T-cell (primary cell): ENCODE results near the gene RBM15. TPM values are rescaled to one million over a fixed set of nuclear protein-coding genes. Genes with fewer than 3 reads are reported as not detected.

Source experiments
- ATAC-seq, 4 experiments: fragments of 200-7000 bp in 3 of 4; fragments of 150-1000 bp in 1 of 4; cut with Tn5 transposase; replicated peaks in 1 of 4; 1 replicate in 3 of 4; 2 replicates in 1 of 4; pipeline ENCODE4 v1.10.0; 2021; ENCODE audit warnings: moderate library complexity in 3 of 4, mild to moderate bottlenecking in 2 of 4, moderate number of reproducible peaks in 1 of 4
- CTCF ChIA-PET, 2 donors: fragments of 300-600 bp; sonication (Branson Sonifier 250); formaldehyde crosslinking; loops; one replicate each; lab custom pipeline; 2022; ENCODE audit warnings: antibody characterized with exemption in 2 of 2; lab: Charles Lee
- POLR2A ChIA-PET, 2 donors: fragments of 300-600 bp; sonication (Branson Sonifier 250); formaldehyde crosslinking; loops; one replicate each; lab custom pipeline; 2022; ENCODE audit warnings: antibody characterized with exemption in 2 of 2; lab: Charles Lee
- DNase-seq, 35 experiments: peaks; one replicate each; pipeline versions ENCODE4 v3.0.0 to v3.0.0-alpha.2; 2013 to 2023
- H3K27ac ChIP-seq: one replicate; pipeline ENCODE4 v1.5.1; 2013; ENCODE audit warnings: low read length
- H3K27me3 ChIP-seq, 2 experiments: replicated peaks in 1 of 2; 1 replicate in 1 of 2; 2 replicates in 1 of 2; pipeline versions ENCODE4 v1.6.1 to v1.7.0; 2013; ENCODE audit warnings: low read length in 1 of 2, mixed read lengths in 1 of 2; ENCODE audit not compliant: control insufficient read depth in 2 of 2, insufficient read depth in 2 of 2; ENCODE audit errors: extremely low read depth in 1 of 2
- H3K36me3 ChIP-seq, 2 donors: 1 replicate in 1 of 2; 2 replicates in 1 of 2; pipeline versions ENCODE4 v1.6.1 to v1.7.0; 2013; ENCODE audit warnings: low read length in 1 of 2; ENCODE audit not compliant: control insufficient read depth in 2 of 2, insufficient read depth in 1 of 2; ENCODE audit errors: extremely low read depth in 1 of 2
- H3K4me1 ChIP-seq, 2 experiments: 1 replicate in 1 of 2; 2 replicates in 1 of 2; pipeline versions ENCODE4 v1.6.1 to v1.7.0; 2013; ENCODE audit warnings: low read length in 2 of 2, mixed read lengths in 1 of 2; ENCODE audit not compliant: insufficient read depth in 2 of 2, control insufficient read depth in 1 of 2; ENCODE audit errors: extremely low read depth in 1 of 2
- H3K4me3 ChIP-seq, 2 donors: 1 replicate in 1 of 2; 2 replicates in 1 of 2; pipeline versions ENCODE4 v1.5.1 to v1.7.0; 2013; ENCODE audit warnings: mild to moderate bottlenecking in 2 of 2, low read length in 1 of 2, moderate library complexity in 1 of 2; ENCODE audit not compliant: control insufficient read depth in 1 of 2; ENCODE audit errors: extremely low read depth in 1 of 2
- H3K9me3 ChIP-seq: 2 replicates; pipeline ENCODE4 v1.7.0; 2013
- H3K27ac Mint-ChIP-seq, 2 donors: one replicate each; pipeline ENCODE4 v1.8.0; 2020 to 2021; ENCODE audit warnings: mild to moderate bottlenecking in 2 of 2, mixed read lengths in 2 of 2
- H3K27me3 Mint-ChIP-seq, 2 donors: one replicate each; pipeline ENCODE4 v1.8.0; 2021 to 2022; ENCODE audit warnings: mixed read lengths in 2 of 2
- H3K36me3 Mint-ChIP-seq: one replicate; pipeline ENCODE4 v1.8.0; 2021; ENCODE audit warnings: mixed read lengths
- H3K4me1 Mint-ChIP-seq, 3 donors: one replicate each; pipeline ENCODE4 v1.8.0; 2020 to 2022; ENCODE audit warnings: mixed read lengths in 3 of 3, mild to moderate bottlenecking in 1 of 3
- H3K4me3 Mint-ChIP-seq, 3 donors: one replicate each; pipeline ENCODE4 v1.8.0; 2020 to 2022; ENCODE audit warnings: mild to moderate bottlenecking in 3 of 3, mixed read lengths in 3 of 3, moderate library complexity in 3 of 3
- H3K9me3 Mint-ChIP-seq, 3 donors: one replicate each; pipeline ENCODE4 v1.8.0; 2020 to 2022; ENCODE audit warnings: mixed read lengths in 3 of 3
- WGBS: methylation state at CpG from one replicate; pipeline ENCODE4 v1.1.5; 2013; ENCODE audit warnings: missing lambda C conversion rate; ENCODE audit not compliant: insufficient coverage; 5-methylcytosine and 5-hydroxymethylcytosine counted together
- total RNA-seq, 35 experiments: library from RNA in 6 of 35; stranded (reverse) in 6 of 35; fragments of 120-200 nt in 1 of 35; gene quantifications; one replicate each; pipeline versions ENCODE4 v1.2.1 to v1.2.4 and lab custom pipeline; 2013 to 2026

Gene RBM15
- total RNA-seq, 5 donors from 2014 or later (not counting 1 experiment from before 2014, with no cell fraction given): 41.1 to 46.0 (median 43.7) TPM

GRCh38 chr1:110364221-110364620 lies 25.0 kb downstream of the RBM15 start:
- no peak for ATAC-seq
- CTCF ChIA-PET: no interaction called here
- H3K36me3 ChIP-seq: peaks cover 6 to 17% of the 10 kb centered on the region in 2 donors
- no peak overlapping the region for H3K4me3 Mint-ChIP-seq
- H3K27ac Mint-ChIP-seq: no peak overlapping the region
- no peaks in the 10 kb centered on the region for H3K9me3 Mint-ChIP-seq
- POLR2A ChIA-PET: interaction anchor here in 1 of 2 donors (0.7 kb wide), 1 partner anchor 246 kb away, joined by 8 read pairs; no protein-coding TSS in a partner anchor
- DNase-seq: no peak
- peaks cover 2 to 7% (median 4%) of the 10 kb centered on the region in 3 donors for H3K4me1 Mint-ChIP-seq
- no peak overlapping the region for H3K27ac ChIP-seq
- H3K27me3 Mint-ChIP-seq: no peaks in the 10 kb centered on the region
- no peaks in the 10 kb centered on the region for H3K4me1 ChIP-seq
- H3K27me3 ChIP-seq: no peaks in the 10 kb centered on the region
- peaks cover 28% of the 10 kb centered on the region for H3K36me3 Mint-ChIP-seq
- H3K4me3 ChIP-seq: no peak overlapping the region
- H3K9me3 ChIP-seq: no peaks in the 10 kb centered on the region
- no CpG with 5 or more reads among the region's 3 CpGs for WGBS

DNA sequence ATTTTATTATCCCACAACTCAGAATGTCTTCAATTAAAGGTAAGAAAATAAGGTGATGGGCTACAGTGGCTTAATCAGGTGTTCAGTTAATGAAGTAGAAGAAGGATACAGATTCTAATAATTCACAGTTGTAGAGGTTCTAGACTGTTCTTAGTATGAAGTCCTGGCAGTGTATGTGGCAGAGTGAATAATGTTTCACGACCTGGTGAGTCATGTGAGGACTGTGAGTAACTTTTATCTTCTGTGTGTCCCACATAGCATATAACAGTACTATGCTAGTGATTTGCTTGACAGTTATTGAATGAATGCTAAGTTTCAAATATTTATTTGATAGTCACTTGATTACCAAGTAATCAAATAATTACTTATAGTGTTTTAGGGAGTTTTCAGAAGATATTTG lies 31.6 kb downstream of the RBM15 start:
- ChIA-PET CTCF (no interaction called here), POLR2A (no interaction called here)
- Histone ChIP-seq H3K36me3 (peaks cover 0 to 16% of the 10 kb centered on the region in 2 donors), H3K4me3 (no peak overlapping the region), H3K27ac (no peak overlapping the region), H3K27me3 (no peaks in the 10 kb centered on the region), H3K4me1 (no peaks in the 10 kb centered on the region), H3K9me3 (no peaks in the 10 kb centered on the region)
- no peak overlapping the region for H3K27ac Mint-ChIP-seq
- H3K36me3 Mint-ChIP-seq: peaks cover 13% of the 10 kb centered on the region
- no peak for ATAC-seq
- no peak for DNase-seq
- no peak overlapping the region for H3K4me3 Mint-ChIP-seq
- H3K27me3 Mint-ChIP-seq: no peaks in the 10 kb centered on the region
- no peaks in the 10 kb centered on the region for H3K9me3 Mint-ChIP-seq
- peaks cover 6 to 12% (median 9%) of the 10 kb centered on the region in 3 donors for H3K4me1 Mint-ChIP-seq
- no CpG with 5 or more reads among the region's 1 CpG for WGBS

- H3K9me3 ChIP-seq: no peaks in the 10 kb centered on the region
- ATAC-seq: no peak
- CTCF ChIA-PET: no interaction called here
- WGBS: no CpG with 5 or more reads among the region's 1 CpG
- Mint-ChIP-seq H3K9me3 (no peaks in the 10 kb centered on the region), H3K4me3 (no peak overlapping the region), H3K4me1 (peaks cover 2 to 5% (median 3%) of the 10 kb centered on the region in 3 donors), H3K36me3 (peaks cover 23% of the 10 kb centered on the region), H3K27ac (no peak overlapping the region), H3K27me3 (no peaks in the 10 kb centered on the region)
- H3K4me3 ChIP-seq: no peak overlapping the region
- POLR2A ChIA-PET: no interaction called here
- peaks cover 3 to 19% of the 10 kb centered on the region in 2 donors for H3K36me3 ChIP-seq
- no peaks in the 10 kb centered on the region for H3K27me3 ChIP-seq
- H3K27ac ChIP-seq: no peak overlapping the region
- no peaks in the 10 kb centered on the region for H3K4me1 ChIP-seq
- DNase-seq: no peak
Observed at GRCh38 chr1:110375490-110375889, 36.3 kb downstream of the RBM15 start.

GRCh38 chr1:110380672-110381283 lies 41.6 kb downstream of the RBM15 start:
- H3K36me3 ChIP-seq: peaks cover 3 to 5% of the 10 kb centered on the region in 2 donors
- H3K36me3 Mint-ChIP-seq: peaks cover 14% of the 10 kb centered on the region
- H3K4me1 Mint-ChIP-seq: peaks cover 14 to 29% (median 18%) of the 10 kb centered on the region in 3 donors
- H3K4me3 Mint-ChIP-seq: no peak overlapping the region
- no peaks in the 10 kb centered on the region for H3K27me3 ChIP-seq
- DNase-seq (no peak), ATAC-seq (no peak)
- H3K27ac Mint-ChIP-seq: no peak overlapping the region
- POLR2A ChIA-PET: no interaction called here
- WGBS: 80% methylated on average over 1 of the region's 10 CpGs
- no peaks in the 10 kb centered on the region for H3K9me3 Mint-ChIP-seq
- no peaks in the 10 kb centered on the region for H3K9me3 ChIP-seq
- peaks cover 2 to 12% of the 10 kb centered on the region in 2 experiments for H3K4me1 ChIP-seq
- no peak overlapping the region for H3K4me3 ChIP-seq
- no peak overlapping the region for H3K27ac ChIP-seq
- H3K27me3 Mint-ChIP-seq: no peaks in the 10 kb centered on the region
- CTCF ChIA-PET: no interaction called here

DNA sequence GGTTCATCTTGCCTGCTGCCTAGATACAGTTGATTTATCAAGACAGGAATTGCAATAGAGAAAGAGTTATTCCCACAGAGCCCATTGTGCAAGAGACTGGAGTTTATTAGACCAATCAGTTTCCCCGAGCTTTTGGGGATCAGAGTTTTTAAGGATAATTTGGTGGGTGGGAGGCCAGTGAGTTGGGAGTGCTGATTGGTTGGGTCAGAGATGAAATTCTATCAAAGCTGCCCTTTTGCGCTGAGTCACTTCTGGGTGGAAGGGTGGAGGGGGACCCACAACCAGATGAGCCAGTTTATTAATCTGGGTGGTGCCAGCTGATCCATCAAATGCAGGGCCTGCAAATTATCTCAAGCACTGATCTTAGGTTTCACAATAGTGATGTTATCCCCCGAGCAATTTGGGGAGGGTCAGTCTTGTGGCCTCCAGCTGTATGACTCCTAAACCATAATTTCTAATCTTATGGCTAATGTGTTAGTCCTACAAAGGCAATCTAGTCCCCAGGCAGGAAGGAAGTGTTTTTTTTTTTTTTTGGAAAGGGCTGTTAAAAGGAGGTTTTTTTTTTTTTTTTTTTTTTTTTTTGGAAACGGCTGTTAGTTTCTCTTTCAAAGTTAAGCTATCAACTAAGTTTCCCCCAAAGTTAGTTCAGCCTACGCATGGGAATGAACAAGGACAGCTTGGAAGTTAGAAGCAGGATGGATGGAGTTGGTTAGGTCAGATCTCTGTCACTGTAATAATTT lies 44.2 kb downstream of the RBM15 start:
- Histone ChIP-seq H3K27ac (peak overlapping the region; percentile 65), H3K36me3 (no peaks in the 10 kb centered on the region), H3K4me1 (peaks cover 2 to 12% of the 10 kb centered on the region in 2 experiments), H3K4me3 (no peak overlapping the region), H3K9me3 (no peaks in the 10 kb centered on the region), H3K27me3 (no peaks in the 10 kb centered on the region)
- Mint-ChIP-seq H3K36me3 (peaks cover 10% of the 10 kb centered on the region), H3K9me3 (no peaks in the 10 kb centered on the region), H3K4me3 (peak overlapping the region; percentile 42 to 58 (median 46)), H3K4me1 (peaks cover 14 to 33% (median 18%) of the 10 kb centered on the region in 3 donors), H3K27me3 (no peaks in the 10 kb centered on the region), H3K27ac (peak overlapping the region; percentile 87)
- CTCF ChIA-PET: interaction anchor here (0.7 to 1.0 kb wide), 3 partner anchors 30 to 1123 kb away, joined by 3 to 6 read pairs (median 4); no protein-coding TSS in a partner anchor
- POLR2A ChIA-PET: interaction anchor here in 1 of 2 donors (0.6 to 0.7 kb wide), 2 partner anchors 44 to 151 kb away, joined by 3 read pairs; no protein-coding TSS in a partner anchor
- 91% methylated on average over 1 of the region's 5 CpGs for WGBS
- ATAC-seq (peak in 1 of 4 experiments; percentile 20), DNase-seq (peak in 1 of 35 experiments; percentile 12)

GRCh38 chr1:110384581-110385321 lies 45.6 kb downstream of the RBM15 start:
- no peak for ATAC-seq
- Histone ChIP-seq H3K27me3 (no peaks in the 10 kb centered on the region), H3K9me3 (no peaks in the 10 kb centered on the region), H3K27ac (peak overlapping the region; percentile 65), H3K4me1 (peaks cover 2 to 12% of the 10 kb centered on the region in 2 experiments), H3K4me3 (no peak overlapping the region), H3K36me3 (no peaks in the 10 kb centered on the region)
- 92% methylated on average over 5 of the region's 19 CpGs for WGBS
- DNase-seq: peak in 1 of 35 experiments; percentile 5
- POLR2A ChIA-PET: no interaction called here
- H3K4me1 Mint-ChIP-seq: peaks cover 14 to 33% (median 18%) of the 10 kb centered on the region in 3 donors
- no peaks in the 10 kb centered on the region for H3K27me3 Mint-ChIP-seq
- H3K36me3 Mint-ChIP-seq: peaks cover 10% of the 10 kb centered on the region
- CTCF ChIA-PET: interaction anchor here (0.5 to 1.0 kb wide), 3 partner anchors 47 to 415 kb away, joined by 3 read pairs; no protein-coding TSS in a partner anchor
- peak overlapping the region; percentile 87 for H3K27ac Mint-ChIP-seq
- peak overlapping the region in 2 of 3 donors; percentile 7 to 11 for H3K4me3 Mint-ChIP-seq
- H3K9me3 Mint-ChIP-seq: no peaks in the 10 kb centered on the region
